ENCODE results near the gene MYOCOS. TPM values are rescaled to one million over a fixed set of nuclear protein-coding genes. Genes with fewer than 3 reads are reported as not detected.

MYOCOS gene
- total and polyA plus RNA-seq, 2 of the 4 experiments (the other 2 are of a cell fraction) = not detected

- Histone ChIP-seq H4K91ac (ENCODE audit: insufficient read depth, low read depth, low read length) (no peak overlapping the region), H3K36me3 (ENCODE audit: control insufficient read depth, insufficient read depth, low read length) (no peaks in the 10 kb centered on the region), H2BK20ac (ENCODE audit: low read depth, low read length) (no peak overlapping the region), H3K9ac (ENCODE audit: low read depth, low read length) (no peak overlapping the region), H2BK15ac (ENCODE audit: low read depth, low read length) (no peak overlapping the region), H3K4me1 (ENCODE audit: control insufficient read depth, insufficient read depth, low read length) (no peaks in the 10 kb centered on the region), H4K20me1 (ENCODE audit: insufficient read depth, low read length) (no peaks in the 10 kb centered on the region; the same call in 1 of the 2 replicates), H2BK5ac (ENCODE audit: low read depth, low read length, poor library complexity, severe bottlenecking) (no peak overlapping the region), H4K5ac (ENCODE audit: low read depth, low read length) (no peak overlapping the region), H2AK9ac (replicated peaks; ENCODE audit: low read depth, low read length, poor library complexity) (no peak overlapping the region), H3K27me3 (ENCODE audit: control insufficient read depth, insufficient read depth, low read length) (peaks cover 6% of the 10 kb centered on the region; the same call in 1 of the 2 replicates), H4K8ac (ENCODE audit: low read depth in 2 of 2, low read length in 2 of 2) (no peak overlapping the region), H3K79me1 (ENCODE audit: low read depth in 1 of 2, low read length in 2 of 2) (no peaks in the 10 kb centered on the region), H2AFZ (replicated peaks; ENCODE audit: low read length, poor library complexity) (no peak overlapping the region), H3K56ac (ENCODE audit: extremely low read depth, insufficient read depth, low read length) (no peak overlapping the region), H3K14ac (replicated peaks; ENCODE audit: low read depth, low read length) (no peak overlapping the region), H3K23ac (ENCODE audit: low read depth, low read length) (no peak overlapping the region), H3K18ac (ENCODE audit: low read depth, low read length) (no peak overlapping the region), H2AK5ac (ENCODE audit: low read depth, low read length) (no peak overlapping the region), H2BK120ac (ENCODE audit: low read depth, low read length) (no peak overlapping the region), H3K4me2 (ENCODE audit: low read depth, low read length) (no peak overlapping the region), H3K27ac (ENCODE audit: insufficient read depth, low read length) (no peak overlapping the region), H3K9me1 (ENCODE audit: insufficient read depth, low read length) (no peaks in the 10 kb centered on the region), H3K4me3 (ENCODE audit: insufficient read depth, low read depth, low read length) (no peak overlapping the region), H3K4ac (ENCODE audit: low read depth, low read length) (no peak overlapping the region), H3K9me3 (ENCODE audit: control insufficient read depth, insufficient read depth, low read length) (no peaks in the 10 kb centered on the region)
- in situ Hi-C loops (cut with MboI; ENCODE audit: low sequenced_read_pairs) = no loop called here
- DNase-seq (no peak), ATAC-seq (ENCODE audit: low read depth) (no peak)
- ChIA-PET CTCF (no interaction called here), POLR2A (ENCODE audit: unreplicated experiment) (no interaction called here)
- BruUV-seq (replicated peaks) = no TSS peak
- dilution Hi-C loops (cut with HindIII; ENCODE audit: low sequenced_read_pairs, unreplicated experiment) = no loop called here
- intact Hi-C loops (cut with micrococcal nuclease) = no loop called here
- TF ChIP-seq MAFK (IDR thresholded peaks at IDR 0.05; ENCODE audit: low read depth, low read length) (no peak), MAZ (IDR thresholded peaks at IDR 0.05; ENCODE audit: borderline replicate concordance, low read depth, low read length) (no peak), CHD1 (IDR thresholded peaks at IDR 0.05; ENCODE audit: low read depth, low read length) (no peak), FOS (IDR thresholded peaks at IDR 0.05; ENCODE audit: low read depth, low read length) (no peak), ELK1 (IDR thresholded peaks at IDR 0.05; ENCODE audit: borderline replicate concordance, low read depth, low read length) (no peak), RAD21 (IDR thresholded peaks at IDR 0.05; ENCODE audit: low read length) (no peak), CTCF (conservative IDR thresholded peaks at IDR 0.05; ENCODE audit: low read depth, low read length) (no peak), MXI1 (IDR thresholded peaks at IDR 0.05; ENCODE audit: borderline replicate concordance, low read depth, low read length) (no peak), POLR2A (IDR thresholded peaks at IDR 0.05; ENCODE audit: low read depth, low read length) (no peak), RCOR1 (IDR thresholded peaks at IDR 0.05; ENCODE audit: insufficient replicate concordance, low read length) (no peak), SMC3 (IDR thresholded peaks at IDR 0.05; ENCODE audit: low read depth, low read length) (no peak), USF2 (IDR thresholded peaks at IDR 0.05; ENCODE audit: low read depth, low read length) (no peak), BHLHE40 (IDR thresholded peaks at IDR 0.05; ENCODE audit: low read depth, low read length) (no peak), RFX5 (IDR thresholded peaks at IDR 0.05; ENCODE audit: low read depth, low read length) (no peak), CEBPB (IDR thresholded peaks at IDR 0.05; ENCODE audit: low read depth, low read length) (no peak), NFE2L2 (IDR thresholded peaks at IDR 0.05; ENCODE audit: low read depth, low read length) (no peak)
- WGBS, 2 experiments (ENCODE audit: extremely low coverage in 2 of 2, insufficient read length in 1 of 2) = no CpG with 5 or more reads among the region's 4 CpGs
Observed at GRCh38 chr1:171637928-171638576, 16.0 kb downstream of the MYOCOS start.

All from IMR-90 (cell line).